ENCODE data around the gene PTPRG.

DNA sequence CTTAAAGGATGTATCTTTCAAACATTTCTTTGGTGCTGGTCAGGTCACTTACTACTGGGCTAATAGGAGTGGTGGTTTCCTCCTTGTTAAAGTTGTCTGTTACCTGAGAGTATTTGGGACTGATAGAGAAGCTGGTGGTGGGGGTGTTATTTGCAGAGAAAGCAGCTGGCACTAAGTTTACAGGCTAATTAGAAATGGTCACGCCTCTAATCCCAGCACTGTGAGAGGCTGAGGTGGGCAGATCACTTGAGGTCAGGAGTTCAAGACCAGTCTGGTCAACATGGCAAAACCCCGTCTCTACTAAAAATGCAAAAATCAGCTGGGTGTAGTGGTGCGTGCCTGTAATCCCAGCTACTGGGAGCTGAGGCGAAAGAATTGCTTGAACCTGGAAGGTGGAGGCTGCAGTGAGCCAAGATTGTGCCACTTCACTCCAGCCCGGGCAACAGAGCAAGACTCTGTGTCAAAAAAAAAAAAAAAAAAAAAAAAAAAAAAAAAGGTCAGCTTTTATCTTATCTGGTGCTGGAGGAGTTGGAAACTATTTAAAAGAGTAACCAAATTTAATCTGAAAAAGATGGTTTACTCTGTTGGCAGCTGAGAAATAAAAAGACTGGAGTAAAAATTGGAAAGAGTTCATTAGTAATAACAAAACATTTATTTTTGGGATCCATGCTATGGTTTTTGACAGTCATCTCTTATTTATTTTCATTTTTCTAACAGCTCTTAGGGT lies 332.6 kb downstream of the PTPRG start:
- TF ChIP-seq TAF1 (IDR thresholded peaks at IDR 0.05; ENCODE audit: borderline replicate concordance, low read depth, low read length) (no peak), POLR2A (IDR thresholded peaks at IDR 0.05; ENCODE audit: low read depth, low read length) (no peak)
